ENCODE results near the gene AKAP8. TPM values are rescaled to one million over a fixed set of nuclear protein-coding genes. Genes with fewer than 3 reads are reported as not detected.

Gene AKAP8
- total and polyA plus RNA-seq, 9 of the 15 experiments (the other 6 are each of a cell fraction or from before 2014, with no cell fraction given), result 3.4 to 56.5 (median 15.0) TPM

DNA sequence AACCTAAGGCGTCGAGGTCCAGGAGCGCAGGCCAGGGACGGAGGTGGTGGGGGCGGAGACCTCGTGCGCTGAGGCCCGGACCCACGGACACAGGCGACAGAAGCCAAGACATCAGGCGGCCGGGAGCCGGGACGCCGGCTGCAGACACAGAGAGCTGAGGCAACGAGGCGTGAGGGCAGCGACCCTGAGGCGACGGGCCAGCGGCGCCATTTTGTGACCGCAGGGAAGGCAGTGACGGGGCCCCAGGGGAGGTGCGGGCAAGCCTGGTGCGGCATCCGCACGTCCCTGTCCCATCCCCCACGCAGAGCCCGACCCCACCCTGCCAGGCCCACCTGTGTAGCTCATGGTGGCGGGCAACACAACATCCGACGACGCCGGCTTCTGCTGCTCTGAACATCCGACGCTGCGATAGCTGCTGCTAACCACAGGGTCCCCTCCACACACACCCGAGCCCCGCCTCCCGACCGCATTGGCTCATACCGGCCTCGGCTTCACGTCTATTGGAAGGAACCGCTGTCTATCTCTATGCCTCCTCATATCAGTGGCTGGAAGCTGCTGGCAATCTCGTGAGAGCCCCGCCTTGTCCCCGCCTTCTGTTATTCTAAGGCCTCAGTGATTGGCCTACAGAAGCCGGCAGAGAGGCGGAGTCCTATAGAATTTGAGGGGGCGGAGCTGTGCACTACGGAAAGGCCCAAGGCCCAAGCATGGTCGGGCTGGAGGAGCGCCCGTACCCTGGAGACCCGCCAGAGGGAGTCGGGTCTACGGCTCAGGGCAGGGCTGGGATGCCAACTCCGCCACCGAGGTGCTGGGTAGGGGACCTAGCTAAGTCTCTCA is 39.2 kb upstream of the AKAP8 start, which contains the start of gene AKAP8L (continued):
- TF ChIP-seq BRD9 (IDR thresholded peaks at IDR 0.05; ENCODE audit: low read depth, partially characterized antibody), result peak; percentile 33
- TF ChIP-seq, protein P1, sequence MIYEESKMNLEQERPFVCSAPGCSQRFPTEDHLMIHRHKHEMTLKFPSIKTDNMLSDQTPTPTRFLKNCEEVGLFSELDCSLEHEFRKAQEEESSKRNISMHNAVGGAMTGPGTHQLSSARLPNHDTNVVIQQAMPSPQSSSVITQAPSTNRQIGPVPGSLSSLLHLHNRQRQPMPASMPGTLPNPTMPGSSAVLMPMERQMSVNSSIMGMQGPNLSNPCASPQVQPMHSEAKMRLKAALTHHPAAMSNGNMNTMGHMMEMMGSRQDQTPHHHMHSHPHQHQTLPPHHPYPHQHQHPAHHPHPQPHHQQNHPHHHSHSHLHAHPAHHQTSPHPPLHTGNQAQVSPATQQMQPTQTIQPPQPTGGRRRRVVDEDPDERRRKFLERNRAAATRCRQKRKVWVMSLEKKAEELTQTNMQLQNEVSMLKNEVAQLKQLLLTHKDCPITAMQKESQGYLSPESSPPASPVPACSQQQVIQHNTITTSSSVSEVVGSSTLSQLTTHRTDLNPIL (CRISPR knock-in tag; IDR thresholded peaks at IDR 0.05), result no peak
- TF ChIP-seq ZNF584 (CRISPR knock-in tag; IDR thresholded peaks at IDR 0.05; ENCODE audit: low read depth), result no peak
- no peak for TF ChIP-seq TCFL5 (CRISPR knock-in tag; conservative IDR thresholded peaks at IDR 0.05)
- no peak for TF ChIP-seq TRIM28 (IDR thresholded peaks at IDR 0.05)
- TF ChIP-seq ZBTB17 (CRISPR knock-in tag; IDR thresholded peaks at IDR 0.05), result peak; percentile 67
- no peak for TF ChIP-seq WHSC1 (IDR thresholded peaks at IDR 0.05; ENCODE audit: low read length)
- no peak for TF ChIP-seq ZNF133 (CRISPR knock-in tag; IDR thresholded peaks at IDR 0.05)
- TF ChIP-seq CBFB (CRISPR knock-in tag; IDR thresholded peaks at IDR 0.05), result peak; percentile 95
- TF ChIP-seq ZNF696 (CRISPR knock-in tag; conservative IDR thresholded peaks at IDR 0.05), result no peak
- no peak for TF ChIP-seq BRCA1 (IDR thresholded peaks at IDR 0.05)
- 0 out of 2 replicates have a peak, but pooled peaks have one; percentile 91 for TF ChIP-seq BRCA1 (CRISPR knock-in tag; IDR thresholded peaks at IDR 0.05)
- TF ChIP-seq, protein P2, sequence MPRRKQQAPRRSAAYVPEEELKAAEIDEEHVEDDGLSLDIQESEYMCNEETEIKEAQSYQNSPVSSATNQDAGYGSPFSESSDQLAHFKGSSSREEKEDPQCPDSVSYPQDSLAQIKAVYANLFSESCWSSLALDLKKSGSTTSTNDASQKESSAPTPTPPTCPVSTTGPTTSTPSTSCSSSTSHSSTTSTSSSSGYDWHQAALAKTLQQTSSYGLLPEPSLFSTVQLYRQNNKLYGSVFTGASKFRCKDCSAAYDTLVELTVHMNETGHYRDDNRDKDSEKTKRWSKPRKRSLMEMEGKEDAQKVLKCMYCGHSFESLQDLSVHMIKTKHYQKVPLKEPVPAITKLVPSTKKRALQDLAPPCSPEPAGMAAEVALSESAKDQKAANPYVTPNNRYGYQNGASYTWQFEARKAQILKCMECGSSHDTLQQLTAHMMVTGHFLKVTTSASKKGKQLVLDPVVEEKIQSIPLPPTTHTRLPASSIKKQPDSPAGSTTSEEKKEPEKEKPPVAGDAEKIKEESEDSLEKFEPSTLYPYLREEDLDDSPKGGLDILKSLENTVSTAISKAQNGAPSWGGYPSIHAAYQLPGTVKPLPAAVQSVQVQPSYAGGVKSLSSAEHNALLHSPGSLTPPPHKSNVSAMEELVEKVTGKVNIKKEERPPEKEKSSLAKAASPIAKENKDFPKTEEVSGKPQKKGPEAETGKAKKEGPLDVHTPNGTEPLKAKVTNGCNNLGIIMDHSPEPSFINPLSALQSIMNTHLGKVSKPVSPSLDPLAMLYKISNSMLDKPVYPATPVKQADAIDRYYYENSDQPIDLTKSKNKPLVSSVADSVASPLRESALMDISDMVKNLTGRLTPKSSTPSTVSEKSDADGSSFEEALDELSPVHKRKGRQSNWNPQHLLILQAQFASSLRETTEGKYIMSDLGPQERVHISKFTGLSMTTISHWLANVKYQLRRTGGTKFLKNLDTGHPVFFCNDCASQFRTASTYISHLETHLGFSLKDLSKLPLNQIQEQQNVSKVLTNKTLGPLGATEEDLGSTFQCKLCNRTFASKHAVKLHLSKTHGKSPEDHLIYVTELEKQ (CRISPR knock-in tag; IDR thresholded peaks at IDR 0.05), result no peak
- TF ChIP-seq, protein P3, sequence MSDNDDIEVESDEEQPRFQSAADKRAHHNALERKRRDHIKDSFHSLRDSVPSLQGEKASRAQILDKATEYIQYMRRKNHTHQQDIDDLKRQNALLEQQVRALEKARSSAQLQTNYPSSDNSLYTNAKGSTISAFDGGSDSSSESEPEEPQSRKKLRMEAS (CRISPR knock-in tag; IDR thresholded peaks at IDR 0.05), result peak; percentile 70; the same call in 1 of the 2 replicates
- TF ChIP-seq ZNF165 (CRISPR knock-in tag; IDR thresholded peaks at IDR 0.05; ENCODE audit: borderline replicate concordance), result no peak
- TF ChIP-seq, protein P4, sequence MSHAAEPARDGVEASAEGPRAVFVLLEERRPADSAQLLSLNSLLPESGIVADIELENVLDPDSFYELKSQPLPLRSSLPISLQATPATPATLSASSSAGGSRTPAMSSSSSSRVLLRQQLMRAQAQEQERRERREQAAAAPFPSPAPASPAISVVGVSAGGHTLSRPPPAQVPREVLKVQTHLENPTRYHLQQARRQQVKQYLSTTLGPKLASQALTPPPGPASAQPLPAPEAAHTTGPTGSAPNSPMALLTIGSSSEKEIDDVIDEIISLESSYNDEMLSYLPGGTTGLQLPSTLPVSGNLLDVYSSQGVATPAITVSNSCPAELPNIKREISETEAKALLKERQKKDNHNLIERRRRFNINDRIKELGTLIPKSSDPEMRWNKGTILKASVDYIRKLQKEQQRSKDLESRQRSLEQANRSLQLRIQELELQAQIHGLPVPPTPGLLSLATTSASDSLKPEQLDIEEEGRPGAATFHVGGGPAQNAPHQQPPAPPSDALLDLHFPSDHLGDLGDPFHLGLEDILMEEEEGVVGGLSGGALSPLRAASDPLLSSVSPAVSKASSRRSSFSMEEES (CRISPR knock-in tag; IDR thresholded peaks at IDR 0.05), result no peak
- no peak for TF ChIP-seq TAF15 (IDR thresholded peaks at IDR 0.05; ENCODE audit: low read depth, low read length)
- no peak for TF ChIP-seq RBM39 (optimal IDR thresholded peaks at IDR 0.05; ENCODE audit: low read depth, low read length)
- TF ChIP-seq, protein P5, sequence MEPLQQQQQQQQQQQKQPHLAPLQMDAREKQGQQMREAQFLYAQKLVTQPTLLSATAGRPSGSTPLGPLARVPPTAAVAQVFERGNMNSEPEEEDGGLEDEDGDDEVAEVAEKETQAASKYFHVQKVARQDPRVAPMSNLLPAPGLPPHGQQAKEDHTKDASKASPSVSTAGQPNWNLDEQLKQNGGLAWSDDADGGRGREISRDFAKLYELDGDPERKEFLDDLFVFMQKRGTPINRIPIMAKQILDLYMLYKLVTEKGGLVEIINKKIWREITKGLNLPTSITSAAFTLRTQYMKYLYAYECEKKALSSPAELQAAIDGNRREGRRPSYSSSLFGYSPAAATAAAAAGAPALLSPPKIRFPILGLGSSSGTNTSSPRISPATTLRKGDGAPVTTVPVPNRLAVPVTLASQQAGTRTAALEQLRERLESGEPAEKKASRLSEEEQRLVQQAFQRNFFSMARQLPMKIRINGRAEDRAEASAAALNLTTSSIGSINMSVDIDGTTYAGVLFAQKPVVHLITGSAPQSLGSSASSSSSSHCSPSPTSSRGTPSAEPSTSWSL (CRISPR knock-in tag; IDR thresholded peaks at IDR 0.05; ENCODE audit: borderline replicate concordance), result no peak
- peak; percentile 98 for TF ChIP-seq NFYB (IDR thresholded peaks at IDR 0.05; ENCODE audit: extremely low read depth, insufficient read length)
- TF ChIP-seq CC2D1A (IDR thresholded peaks at IDR 0.05), result 0 out of 2 replicates have a peak, but pooled peaks have one; percentile 38
